ENCODE data around the gene RBM41.

RBM41 gene

DNA sequence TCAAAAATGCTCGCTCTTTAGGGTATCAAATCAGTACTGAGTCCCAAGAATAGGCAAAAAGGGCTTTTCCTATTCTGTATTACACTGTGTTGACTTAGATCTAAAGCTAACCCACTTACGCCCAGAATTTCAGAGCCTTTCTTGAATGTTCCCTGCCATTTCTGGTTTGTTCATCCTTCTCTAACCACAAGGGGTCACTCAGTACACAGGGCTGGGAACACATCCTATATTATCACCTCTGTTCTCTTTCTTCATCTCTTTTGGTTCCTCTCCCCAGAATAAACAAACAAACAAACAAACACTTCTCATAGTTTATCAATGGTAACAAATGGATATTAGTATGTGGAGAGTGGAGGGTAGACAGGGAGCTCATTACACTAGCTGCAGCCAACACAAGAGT is 93.1 kb downstream of the RBM41 start:
- H3K4me3 ChIP-seq (ENCODE audit: low read depth, low read length): no peak overlapping the region
- peak; percentile 61 for DNase-seq (ENCODE audit: low read depth)
- TF ChIP-seq, protein P1, sequence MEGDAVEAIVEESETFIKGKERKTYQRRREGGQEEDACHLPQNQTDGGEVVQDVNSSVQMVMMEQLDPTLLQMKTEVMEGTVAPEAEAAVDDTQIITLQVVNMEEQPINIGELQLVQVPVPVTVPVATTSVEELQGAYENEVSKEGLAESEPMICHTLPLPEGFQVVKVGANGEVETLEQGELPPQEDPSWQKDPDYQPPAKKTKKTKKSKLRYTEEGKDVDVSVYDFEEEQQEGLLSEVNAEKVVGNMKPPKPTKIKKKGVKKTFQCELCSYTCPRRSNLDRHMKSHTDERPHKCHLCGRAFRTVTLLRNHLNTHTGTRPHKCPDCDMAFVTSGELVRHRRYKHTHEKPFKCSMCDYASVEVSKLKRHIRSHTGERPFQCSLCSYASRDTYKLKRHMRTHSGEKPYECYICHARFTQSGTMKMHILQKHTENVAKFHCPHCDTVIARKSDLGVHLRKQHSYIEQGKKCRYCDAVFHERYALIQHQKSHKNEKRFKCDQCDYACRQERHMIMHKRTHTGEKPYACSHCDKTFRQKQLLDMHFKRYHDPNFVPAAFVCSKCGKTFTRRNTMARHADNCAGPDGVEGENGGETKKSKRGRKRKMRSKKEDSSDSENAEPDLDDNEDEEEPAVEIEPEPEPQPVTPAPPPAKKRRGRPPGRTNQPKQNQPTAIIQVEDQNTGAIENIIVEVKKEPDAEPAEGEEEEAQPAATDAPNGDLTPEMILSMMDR (conservative IDR thresholded peaks at IDR 0.05; ENCODE audit: low read depth, low read length): peak; percentile 68

DNA sequence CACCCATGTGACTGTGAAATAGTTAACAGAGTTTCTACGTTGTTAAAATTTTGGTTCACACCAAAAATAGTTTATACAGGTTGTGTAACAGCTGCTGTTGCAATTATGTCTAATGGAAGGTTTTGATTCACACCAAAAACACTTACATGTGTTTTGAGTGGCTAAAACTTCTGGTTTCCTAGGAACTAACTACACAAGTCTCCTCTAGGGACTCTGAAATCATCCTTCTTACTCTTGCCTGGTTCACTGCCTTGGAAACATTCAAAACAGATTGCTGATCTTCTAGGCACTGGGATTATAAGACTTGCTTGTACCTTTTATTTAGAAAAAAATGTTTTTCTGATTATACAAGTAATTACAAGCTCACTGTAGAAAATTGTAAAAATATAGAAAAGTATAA is 103.7 kb downstream of the RBM41 start:
- TF ChIP-seq, protein P1 (conservative IDR thresholded peaks at IDR 0.05; ENCODE audit: low read depth, low read length): no peak
- H3K4me3 ChIP-seq (ENCODE audit: low read depth, low read length): no peak overlapping the region
- DNase-seq (ENCODE audit: low read depth): no peak
